Measurements from ENCODE around the gene MRPL49.

DNA sequence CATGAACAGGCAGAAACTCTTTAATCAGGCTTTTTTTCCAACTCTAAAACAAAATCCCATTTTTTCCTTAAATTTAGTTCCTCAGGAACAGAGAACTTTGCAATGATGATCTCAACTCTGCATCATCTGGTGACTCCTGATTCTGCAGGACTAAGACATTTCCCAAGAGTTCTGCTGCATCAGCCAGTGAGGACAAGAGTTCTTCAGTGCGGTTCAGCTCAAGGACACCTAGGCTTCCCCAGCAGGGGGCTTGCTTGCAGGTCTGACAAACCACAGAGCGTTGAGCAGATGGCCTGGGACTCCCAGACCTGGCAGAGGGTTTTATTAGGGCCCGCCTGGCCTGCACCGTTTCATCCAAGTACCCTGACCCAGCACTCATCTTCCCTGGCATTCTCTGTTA lies 44.7 kb upstream of the MRPL49 start:
- TF ChIP-seq CTCF (IDR thresholded peaks at IDR 0.05; ENCODE audit: low read depth, low read length) (no peak), EZH2phosphoT487 (IDR thresholded peaks at IDR 0.05; ENCODE audit: low read depth) (no peak)

Data from OCI-LY3 (cell line).